Measurements from ENCODE around the gene KLRD1. TPM values are rescaled to one million over a fixed set of nuclear protein-coding genes. Genes with fewer than 3 reads are reported as not detected.
A peak's percentile ranks its signal among the peaks of the same experiment; 100 is the strongest.
"Not testable (repeated sequence)": the region's sequence is repeated elsewhere in the genome, so short reads cannot be mapped to it uniquely, and the experiment has no call there.

Gene KLRD1
- total RNA-seq, 1 experiment from 2014 or later, result 0.48 TPM

DNA sequence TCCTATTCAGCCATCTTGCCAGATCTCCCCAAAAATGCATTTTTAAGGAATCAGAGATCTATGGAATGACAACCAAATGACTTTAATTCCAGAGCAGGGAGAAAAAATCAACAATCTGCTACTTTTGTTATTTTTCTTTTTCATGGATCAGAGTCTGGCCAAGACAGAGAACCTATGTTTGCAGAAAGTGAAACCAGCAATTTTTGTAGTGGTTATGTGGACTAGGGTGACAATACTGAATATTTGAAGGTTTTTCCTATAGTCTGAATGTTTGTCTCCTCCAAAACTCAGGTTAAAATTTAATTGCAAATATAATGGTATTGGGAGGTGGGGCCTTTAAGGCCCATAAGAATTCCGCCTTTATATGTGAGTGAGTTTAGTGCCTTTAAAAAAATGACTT, 51.3 kb downstream of the KLRD1 start:
- no peaks in the 10 kb centered on the region for H3K27me3 ChIP-seq (ENCODE audit: control insufficient read depth, insufficient read depth, low read length)
- H3K4me3 ChIP-seq (ENCODE audit: insufficient read depth, low read depth, low read length), result no peak overlapping the region
- no peak for DNase-seq
- no peaks in the 10 kb centered on the region for H3K36me3 ChIP-seq (replicated peaks; ENCODE audit: control insufficient read depth, insufficient read depth, low read length)

GRCh38 chr12:10361084-10361483, 53.4 kb downstream of the KLRD1 start:
- Histone ChIP-seq H3K36me3 (replicated peaks; ENCODE audit: control insufficient read depth, insufficient read depth, low read length) (no peaks in the 10 kb centered on the region), H3K4me3 (ENCODE audit: insufficient read depth, low read depth, low read length) (no peak overlapping the region), H3K27me3 (ENCODE audit: control insufficient read depth, insufficient read depth, low read length) (no peaks in the 10 kb centered on the region)
- DNase-seq, result no peak

DNA sequence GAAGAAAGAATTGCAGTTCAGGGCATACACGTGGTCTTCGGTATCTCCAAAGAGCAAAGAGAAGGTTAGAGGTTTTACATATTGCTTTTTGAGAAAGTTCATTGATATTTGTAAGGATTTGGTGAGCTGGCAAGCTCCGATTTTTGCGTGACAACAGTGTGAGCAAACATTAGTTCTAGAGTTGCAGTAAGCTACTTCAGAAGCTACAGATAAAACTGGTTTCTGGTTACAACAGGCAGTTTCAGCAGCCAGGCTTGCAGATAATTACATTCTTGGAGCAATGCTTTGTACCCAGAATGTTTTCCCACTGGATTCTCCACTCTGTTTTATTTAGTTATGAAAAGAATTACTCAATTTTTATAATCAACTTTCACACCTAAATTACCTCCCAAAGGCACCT, 54.0 kb downstream of the KLRD1 start:
- DNase-seq, result no peak
- no peaks in the 10 kb centered on the region for H3K36me3 ChIP-seq (replicated peaks; ENCODE audit: control insufficient read depth, insufficient read depth, low read length)
- no peaks in the 10 kb centered on the region for H3K27me3 ChIP-seq (ENCODE audit: control insufficient read depth, insufficient read depth, low read length)
- H3K4me3 ChIP-seq (ENCODE audit: insufficient read depth, low read depth, low read length), result no peak overlapping the region

DNA sequence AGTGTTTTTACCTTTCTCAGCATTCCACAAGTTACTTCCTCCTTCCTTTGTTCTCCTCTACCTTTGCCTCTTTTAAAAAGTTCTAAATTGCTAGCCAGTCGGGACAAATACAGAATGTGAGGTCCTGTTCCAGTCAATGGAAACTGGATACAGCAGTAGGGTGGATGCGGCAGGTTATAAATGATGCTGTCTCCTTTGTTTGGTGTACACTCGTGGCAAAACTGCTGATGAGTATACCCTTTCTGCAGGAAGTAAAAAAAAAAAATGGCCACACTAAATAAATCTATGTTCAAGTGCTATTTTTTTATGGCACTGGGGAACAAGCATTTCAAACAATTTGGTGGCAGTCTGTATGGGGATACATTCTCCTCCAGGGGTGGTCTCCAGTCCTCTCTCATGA, 54.7 kb downstream of the KLRD1 start:
- H3K4me3 ChIP-seq (ENCODE audit: insufficient read depth, low read depth, low read length), result no peak overlapping the region
- DNase-seq, result no peak
- H3K36me3 ChIP-seq (replicated peaks; ENCODE audit: control insufficient read depth, insufficient read depth, low read length), result no peaks in the 10 kb centered on the region
- H3K27me3 ChIP-seq (ENCODE audit: control insufficient read depth, insufficient read depth, low read length), result no peaks in the 10 kb centered on the region

GRCh38 chr12:10362828-10363657, 55.4 kb downstream of the KLRD1 start:
- H3K4me3 ChIP-seq (ENCODE audit: insufficient read depth, low read depth, low read length), result no peak overlapping the region
- H3K27me3 ChIP-seq (ENCODE audit: control insufficient read depth, insufficient read depth, low read length), result no peaks in the 10 kb centered on the region
- no peak for DNase-seq
- no peaks in the 10 kb centered on the region; the same call in 1 of the 2 replicates for H3K36me3 ChIP-seq (replicated peaks; ENCODE audit: control insufficient read depth, insufficient read depth, low read length)

- no peak for DNase-seq
- H3K4me3 ChIP-seq (ENCODE audit: insufficient read depth, low read depth, low read length), result no peak overlapping the region
- H3K36me3 ChIP-seq (replicated peaks; ENCODE audit: control insufficient read depth, insufficient read depth, low read length), result no peaks in the 10 kb centered on the region; the same call in 1 of the 2 replicates
- no peaks in the 10 kb centered on the region for H3K27me3 ChIP-seq (ENCODE audit: control insufficient read depth, insufficient read depth, low read length)
Observed at GRCh38 chr12:10363658-10363913, 55.9 kb downstream of the KLRD1 start.

GRCh38 chr12:10363914-10364814, 56.5 kb downstream of the KLRD1 start:
- Histone ChIP-seq H3K4me3 (ENCODE audit: insufficient read depth, low read depth, low read length) (peak overlapping the region; percentile 44), H3K27me3 (ENCODE audit: control insufficient read depth, insufficient read depth, low read length) (no peaks in the 10 kb centered on the region), H3K36me3 (replicated peaks; ENCODE audit: control insufficient read depth, insufficient read depth, low read length) (no peaks in the 10 kb centered on the region; the same call in 1 of the 2 replicates)
- no peak for DNase-seq

GRCh38 chr12:10364815-10365622, 57.3 kb downstream of the KLRD1 start:
- Histone ChIP-seq H3K4me3 (ENCODE audit: insufficient read depth, low read depth, low read length) (peak overlapping the region; percentile 44), H3K36me3 (replicated peaks; ENCODE audit: control insufficient read depth, insufficient read depth, low read length) (no peaks in the 10 kb centered on the region; the same call in 1 of the 2 replicates), H3K27me3 (ENCODE audit: control insufficient read depth, insufficient read depth, low read length) (no peaks in the 10 kb centered on the region)
- peak; percentile 38 for DNase-seq

- no peak for DNase-seq
- no peaks in the 10 kb centered on the region; the same call in 1 of the 2 replicates for H3K36me3 ChIP-seq (replicated peaks; ENCODE audit: control insufficient read depth, insufficient read depth, low read length)
- no peak overlapping the region; the same call in 1 of the 2 replicates for H3K4me3 ChIP-seq (ENCODE audit: insufficient read depth, low read depth, low read length)
- no peaks in the 10 kb centered on the region for H3K27me3 ChIP-seq (ENCODE audit: control insufficient read depth, insufficient read depth, low read length)
Observed at GRCh38 chr12:10365696-10366405, 58.2 kb downstream of the KLRD1 start.

GRCh38 chr12:10366875-10367274, 59.2 kb downstream of the KLRD1 start:
- Histone ChIP-seq H3K36me3 (replicated peaks; ENCODE audit: control insufficient read depth, insufficient read depth, low read length) (no peaks in the 10 kb centered on the region; the same call in 1 of the 2 replicates), H3K4me3 (ENCODE audit: insufficient read depth, low read depth, low read length) (no peak overlapping the region), H3K27me3 (ENCODE audit: control insufficient read depth, insufficient read depth, low read length) (no peaks in the 10 kb centered on the region)
- no peak for DNase-seq

DNA sequence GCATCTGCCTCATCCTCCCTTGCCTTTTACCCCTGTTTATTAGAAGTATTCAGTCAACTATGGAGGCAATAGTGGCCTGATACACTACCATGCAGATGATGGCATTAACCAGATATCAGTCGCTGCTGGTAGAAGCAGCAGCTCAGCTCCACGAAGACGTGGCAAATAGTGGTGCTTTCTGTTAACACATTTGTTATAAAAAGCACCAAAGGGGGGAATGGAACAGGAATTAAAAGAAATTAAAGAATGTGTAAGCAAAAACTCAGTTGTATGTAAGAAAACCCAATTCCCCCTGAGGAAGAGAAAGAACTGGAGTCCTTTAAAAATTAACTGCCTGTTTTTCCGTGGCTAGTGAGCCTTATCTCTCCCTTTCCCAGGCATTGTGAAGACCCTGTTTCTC, 60.0 kb downstream of the KLRD1 start:
- not testable (repeated sequence) for H3K4me3 ChIP-seq (ENCODE audit: insufficient read depth, low read depth, low read length); H3K27me3 ChIP-seq (ENCODE audit: control insufficient read depth, insufficient read depth, low read length); H3K36me3 ChIP-seq (replicated peaks; ENCODE audit: control insufficient read depth, insufficient read depth, low read length); DNase-seq

GRCh38 chr12:10368206-10369171, 60.8 kb downstream of the KLRD1 start:
- Histone ChIP-seq H3K36me3 (replicated peaks; ENCODE audit: control insufficient read depth, insufficient read depth, low read length) (no peaks in the 10 kb centered on the region; the same call in 1 of the 2 replicates), H3K4me3 (ENCODE audit: insufficient read depth, low read depth, low read length) (no peak overlapping the region)
- DNase-seq, result no peak

More at GRCh38 chr12:10368206-10369171, 60.8 kb downstream of the KLRD1 start:
- H3K27me3 ChIP-seq (ENCODE audit: control insufficient read depth, insufficient read depth, low read length), result no peaks in the 10 kb centered on the region

Data from H7 (cell line).